HG03097 (cell line): ENCODE measurements around the gene VSIG8.
"Not testable (repeated sequence)": the region's sequence is repeated elsewhere in the genome, so short reads cannot be mapped to it uniquely, and the experiment has no call there.

Experiments used
- ATAC-seq: cut with Tn5 transposase; IDR thresholded peaks from one replicate; pipeline ENCODE4 v1.9.1; 2021; ENCODE audit not compliant: unreplicated experiment, low FRiP score

VSIG8 gene, protein sequence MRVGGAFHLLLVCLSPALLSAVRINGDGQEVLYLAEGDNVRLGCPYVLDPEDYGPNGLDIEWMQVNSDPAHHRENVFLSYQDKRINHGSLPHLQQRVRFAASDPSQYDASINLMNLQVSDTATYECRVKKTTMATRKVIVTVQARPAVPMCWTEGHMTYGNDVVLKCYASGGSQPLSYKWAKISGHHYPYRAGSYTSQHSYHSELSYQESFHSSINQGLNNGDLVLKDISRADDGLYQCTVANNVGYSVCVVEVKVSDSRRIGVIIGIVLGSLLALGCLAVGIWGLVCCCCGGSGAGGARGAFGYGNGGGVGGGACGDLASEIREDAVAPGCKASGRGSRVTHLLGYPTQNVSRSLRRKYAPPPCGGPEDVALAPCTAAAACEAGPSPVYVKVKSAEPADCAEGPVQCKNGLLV

DNA sequence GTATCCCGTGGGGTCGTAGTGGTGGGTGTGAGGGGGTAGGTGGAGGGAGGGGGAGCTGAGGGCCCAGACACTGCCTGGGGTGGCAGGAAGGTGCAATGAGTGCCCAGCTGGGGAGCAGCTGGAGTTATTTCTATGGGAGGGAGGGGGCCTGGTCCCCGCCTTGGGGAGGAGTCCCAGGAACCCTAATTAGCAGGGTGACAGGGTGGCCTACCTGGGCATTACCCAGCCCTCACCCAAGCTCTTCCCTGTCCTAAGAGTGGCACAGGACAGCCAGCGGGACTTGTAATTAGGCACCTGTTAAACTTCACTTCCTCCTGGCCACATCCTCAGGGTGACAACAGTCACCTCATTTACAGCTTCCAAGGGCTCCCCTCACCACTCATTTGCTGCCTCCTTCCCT is at the start of gene VSIG8:
TSS of gene VSIG8 (minus strand) at position 101 of the 400 bp plus-strand sequence. CDS start 136 bp downstream, outside the sequence.
- ATAC-seq = no peak

DNA sequence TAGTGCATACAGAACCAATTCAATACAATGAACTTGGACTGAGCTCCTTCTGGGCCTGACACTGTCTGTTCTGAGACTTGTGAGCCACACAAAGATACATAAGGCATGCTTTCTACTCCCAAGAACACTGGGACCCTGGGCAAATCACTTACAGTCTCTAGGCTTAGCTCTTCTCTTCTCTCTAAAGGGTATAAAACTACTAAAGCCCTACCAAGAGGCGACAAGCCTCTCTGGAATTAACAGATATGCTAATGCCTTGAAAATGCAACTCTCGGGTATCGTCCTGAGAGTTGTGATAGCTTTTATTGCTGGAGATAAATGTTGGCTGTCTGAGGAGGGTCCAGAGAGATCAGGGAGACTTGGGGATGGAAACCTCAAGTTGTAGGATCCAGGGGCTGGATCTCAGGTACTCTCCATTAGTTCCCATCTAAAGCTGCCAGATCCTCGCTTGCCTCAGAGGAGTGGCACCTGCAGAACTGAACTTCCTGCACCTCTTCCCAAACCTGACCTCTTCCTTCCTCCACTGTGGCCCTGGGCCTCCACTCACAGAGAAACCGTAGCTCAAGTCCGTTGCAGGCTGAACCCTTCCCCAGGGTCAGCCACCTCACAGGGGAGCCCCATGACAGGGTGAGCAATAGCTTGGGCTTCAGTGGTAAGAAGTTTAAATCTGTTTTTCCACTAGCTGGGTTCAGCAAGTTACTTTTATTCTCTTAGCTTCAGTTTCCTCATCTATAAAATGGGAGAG is 49.0 kb upstream of the VSIG8 start:
- no peak for ATAC-seq

DNA sequence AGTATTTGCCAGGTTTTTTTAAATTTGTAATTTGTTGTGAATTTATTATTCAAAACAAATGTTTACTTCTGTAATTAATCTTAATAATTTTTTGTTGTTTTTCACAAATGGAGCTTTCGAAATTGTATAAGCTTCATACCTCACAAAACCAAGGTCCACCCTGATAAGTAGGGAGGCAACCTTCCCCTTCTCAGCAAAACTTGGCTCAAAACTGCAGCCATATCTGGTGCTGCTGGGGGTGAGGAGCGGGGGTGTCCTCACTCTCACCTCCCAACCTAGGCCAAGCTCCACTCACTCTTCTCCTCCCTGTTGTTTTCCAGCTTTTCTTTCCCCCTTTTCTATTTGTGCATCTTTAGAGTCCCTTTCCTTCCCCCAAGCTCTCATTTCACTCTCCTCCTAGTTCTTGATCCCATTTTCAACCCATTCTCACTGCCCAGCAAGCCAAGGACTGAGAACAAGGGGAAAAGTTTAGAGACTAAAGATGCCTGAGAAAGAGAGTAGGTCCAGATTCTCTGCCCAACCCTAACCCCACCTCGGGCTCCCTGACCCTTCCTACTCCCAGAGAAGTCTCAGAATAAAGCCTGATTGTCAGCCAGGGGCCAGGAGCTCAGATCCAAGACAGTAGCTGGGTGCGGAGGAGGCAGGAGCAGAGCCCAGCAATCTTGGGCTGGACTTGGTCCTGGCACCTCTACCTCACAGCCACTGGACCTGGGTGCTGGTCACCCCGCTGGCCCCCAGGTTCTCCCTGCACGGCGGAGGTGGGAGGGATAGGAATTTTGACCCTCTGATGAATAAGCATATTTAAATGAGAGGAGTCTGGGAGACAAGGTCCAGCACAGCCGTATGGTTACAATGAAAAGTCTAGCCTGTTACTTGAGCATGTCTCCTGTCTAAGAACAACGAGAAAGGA is 45.8 kb upstream of the VSIG8 start:
- no peak for ATAC-seq

DNA sequence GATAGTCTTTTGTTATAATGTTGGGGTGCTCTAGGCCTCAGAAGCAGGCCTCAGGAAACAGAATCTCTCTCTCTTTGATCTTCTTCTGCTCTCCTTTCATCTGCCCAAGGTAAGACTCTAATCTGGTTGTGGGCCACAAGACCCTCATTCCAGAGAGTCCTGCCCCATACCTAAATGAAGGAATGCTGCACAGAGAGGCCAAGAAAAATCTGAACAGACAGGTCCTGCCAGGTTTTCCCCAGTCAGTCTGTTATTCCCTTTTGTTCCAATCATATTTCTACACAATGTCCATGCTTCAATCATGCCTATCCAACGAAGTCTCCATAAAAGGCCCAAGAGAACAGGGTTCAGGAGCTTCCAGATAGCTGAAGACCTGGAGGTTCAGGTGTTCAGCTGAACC is 44.5 kb upstream of the VSIG8 start:
- ATAC-seq = no peak

DNA sequence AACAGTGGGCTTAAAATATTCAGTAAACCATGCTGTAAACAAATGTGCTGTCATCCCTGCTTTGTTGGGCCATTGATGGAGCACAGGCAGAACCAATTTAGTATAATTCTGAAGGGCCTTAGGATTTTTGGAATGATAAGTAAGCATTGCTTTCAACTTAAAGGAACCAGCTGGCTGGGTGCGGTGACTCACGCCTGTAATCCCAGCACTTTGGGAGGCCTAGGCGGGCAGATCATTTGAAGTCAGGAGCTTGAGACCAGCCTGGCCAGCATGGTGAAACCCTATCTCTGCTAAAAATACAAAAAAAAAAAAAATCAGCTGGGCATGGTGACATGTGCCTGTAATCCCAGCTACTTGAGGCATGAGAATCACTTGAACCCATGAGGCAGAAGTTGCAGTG is 41.6 kb upstream of the VSIG8 start:
- not testable (repeated sequence) for ATAC-seq

DNA sequence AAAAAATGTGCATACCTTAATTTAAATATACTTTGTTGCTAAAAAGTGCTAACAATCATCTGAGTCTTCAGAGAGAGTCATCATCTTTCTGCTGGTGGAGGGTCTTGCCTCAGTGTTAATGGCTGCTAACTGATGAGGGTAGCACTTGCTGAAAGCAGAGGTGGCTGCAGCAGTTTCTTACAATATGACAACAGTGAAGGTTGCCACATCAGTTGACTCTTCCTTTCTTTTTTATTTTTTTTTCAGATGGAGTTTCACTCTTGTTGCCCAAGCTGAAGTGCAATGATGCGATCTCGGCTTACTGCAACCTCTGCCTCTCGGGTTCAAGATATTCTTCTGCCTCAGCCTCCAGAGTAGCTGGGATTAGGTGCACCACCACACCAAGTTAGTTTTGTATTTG is 40.1 kb upstream of the VSIG8 start:
- ATAC-seq = no peak

DNA sequence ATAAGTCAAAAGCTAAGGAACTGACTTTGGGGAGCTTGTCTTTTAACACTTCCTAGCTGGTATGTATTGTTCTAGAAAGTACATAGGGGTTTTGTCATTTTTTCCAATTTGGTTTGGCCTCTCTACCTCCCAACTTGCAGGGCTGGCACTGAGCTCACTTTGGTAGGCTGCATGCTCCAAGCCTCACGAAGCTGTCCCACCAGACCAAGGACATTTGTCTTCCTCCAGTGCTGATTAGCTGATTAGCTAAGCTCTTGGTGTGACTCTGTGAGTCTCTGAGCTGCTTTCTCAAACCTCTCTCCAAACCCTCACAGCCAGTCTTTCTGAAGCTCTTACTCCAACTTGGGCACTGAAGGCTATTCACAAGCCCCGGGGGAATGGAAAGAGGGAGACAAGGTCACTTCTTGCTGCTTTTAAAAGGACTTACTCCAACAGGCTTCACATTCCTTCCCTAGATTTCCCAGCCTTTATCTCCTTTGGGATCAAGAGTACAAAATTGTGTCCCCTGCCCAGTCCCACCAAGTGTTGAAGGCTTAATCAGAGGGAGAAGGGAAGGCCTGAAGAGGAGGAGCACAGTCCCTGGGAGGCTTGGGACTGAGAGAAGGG is 38.4 kb upstream of the VSIG8 start:
- ATAC-seq = no peak

DNA sequence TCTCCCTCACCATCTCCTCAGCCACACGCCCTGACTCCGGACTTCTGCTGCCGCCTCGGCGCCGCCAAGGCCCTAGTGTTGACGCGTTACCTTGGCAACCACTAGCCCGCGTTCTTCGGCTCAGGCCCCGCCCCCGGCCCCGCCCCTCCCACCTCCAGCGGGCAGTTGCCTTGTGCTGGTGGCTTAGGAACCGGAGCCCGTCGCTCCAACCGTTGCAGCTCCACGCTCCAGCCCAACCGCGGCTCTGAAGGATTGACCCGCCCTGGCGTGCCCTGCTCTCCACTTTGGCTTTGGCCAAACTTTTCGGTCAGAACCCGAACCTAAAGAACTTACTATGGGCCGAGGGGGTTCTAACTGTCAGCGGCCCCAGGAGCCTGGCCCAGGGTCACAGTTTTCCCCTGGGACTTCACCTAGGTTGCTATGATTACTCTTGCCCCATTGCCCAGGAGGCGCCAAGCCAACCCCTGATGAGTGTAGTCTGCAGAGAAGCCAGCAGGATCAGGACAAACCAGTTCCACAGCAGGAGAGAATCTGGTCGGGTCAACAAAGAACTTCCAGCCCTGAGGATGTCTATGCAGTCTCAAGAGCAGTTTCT is 37.7 kb upstream of the VSIG8 start, which contains the start of gene CFAP45:
TSS of gene CFAP45 (minus strand) at position 80 of the 595 bp plus-strand sequence. CDS start at position 13, 67 bp downstream.
- ATAC-seq = no peak

DNA sequence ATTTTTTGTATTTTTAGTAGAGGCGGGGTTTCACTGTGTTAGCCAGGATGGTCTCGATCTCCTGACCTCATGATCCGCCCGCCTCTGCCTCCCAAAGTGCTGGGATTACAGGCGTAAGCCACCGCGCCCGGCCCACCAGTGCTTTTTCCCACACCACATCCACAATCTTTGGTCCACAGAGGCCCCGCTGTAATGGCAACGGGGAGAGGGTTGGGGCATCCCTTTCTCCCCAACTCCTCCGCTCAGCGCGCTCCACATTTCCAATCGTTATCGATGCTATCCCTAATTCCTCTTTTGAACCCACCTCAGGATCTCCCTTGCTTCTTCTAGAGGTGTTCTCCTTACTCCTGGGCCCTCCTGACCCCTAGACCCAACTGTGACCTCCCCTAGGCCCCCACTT is 37.2 kb upstream of the VSIG8 start:
- not testable (repeated sequence) for ATAC-seq

DNA sequence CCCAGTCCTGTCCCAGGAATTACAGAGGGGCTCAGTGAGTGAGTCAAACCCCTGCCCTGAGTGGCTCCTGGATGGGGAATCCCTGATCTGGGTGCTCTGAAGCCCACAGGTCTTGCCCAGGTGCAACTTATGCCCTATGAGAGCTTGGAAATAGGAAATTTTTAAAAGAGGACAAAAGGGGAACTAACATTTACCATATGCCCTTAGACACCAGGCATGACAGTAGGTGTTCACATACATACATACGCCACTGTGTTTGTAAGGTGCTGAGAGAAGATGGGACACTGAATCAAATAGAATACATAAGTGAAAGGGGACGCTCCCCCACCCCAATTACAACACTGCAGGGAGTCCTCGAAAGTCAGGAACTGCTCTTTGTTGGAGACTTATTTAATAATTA is 36.1 kb upstream of the VSIG8 start:
- ATAC-seq = no peak

DNA sequence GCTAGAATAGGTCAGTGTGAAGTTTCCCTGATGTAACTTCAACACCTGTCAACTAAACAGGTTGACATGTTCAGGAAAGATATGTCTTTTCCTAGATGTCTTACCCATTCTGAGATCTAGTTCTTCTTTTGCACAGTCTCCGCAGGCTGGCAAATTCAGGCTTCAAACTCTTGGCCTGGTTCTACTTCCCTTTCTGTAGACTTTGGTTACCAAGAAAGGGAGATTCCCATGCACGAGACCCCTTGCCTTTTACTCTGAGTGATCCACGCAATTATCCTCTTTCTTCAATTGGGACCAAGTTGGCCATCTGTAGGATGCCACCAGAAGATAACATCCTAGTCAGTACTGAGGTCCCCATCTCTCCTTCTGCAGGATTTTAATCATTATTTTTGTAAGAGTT is 35.5 kb upstream of the VSIG8 start:
- ATAC-seq = no peak

DNA sequence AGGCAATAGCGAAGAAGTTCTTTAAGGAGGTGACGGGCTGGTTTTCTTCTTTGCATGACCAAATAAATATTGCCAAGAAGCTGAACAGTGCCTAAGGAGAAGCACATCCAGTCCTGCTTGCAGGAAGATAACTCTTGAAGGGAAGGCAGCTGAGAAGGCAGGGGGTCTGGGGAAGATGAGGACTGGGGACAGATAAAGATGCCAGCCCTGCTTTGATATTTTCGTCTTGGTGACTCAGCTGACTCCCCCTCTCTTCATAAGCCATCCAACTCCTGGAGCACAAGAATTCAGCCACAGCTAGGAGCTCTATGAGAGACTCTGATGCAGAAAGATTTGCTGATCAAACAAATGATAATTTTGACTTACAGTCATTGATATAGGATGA is 34.1 kb upstream of the VSIG8 start:
- ATAC-seq = no peak

DNA sequence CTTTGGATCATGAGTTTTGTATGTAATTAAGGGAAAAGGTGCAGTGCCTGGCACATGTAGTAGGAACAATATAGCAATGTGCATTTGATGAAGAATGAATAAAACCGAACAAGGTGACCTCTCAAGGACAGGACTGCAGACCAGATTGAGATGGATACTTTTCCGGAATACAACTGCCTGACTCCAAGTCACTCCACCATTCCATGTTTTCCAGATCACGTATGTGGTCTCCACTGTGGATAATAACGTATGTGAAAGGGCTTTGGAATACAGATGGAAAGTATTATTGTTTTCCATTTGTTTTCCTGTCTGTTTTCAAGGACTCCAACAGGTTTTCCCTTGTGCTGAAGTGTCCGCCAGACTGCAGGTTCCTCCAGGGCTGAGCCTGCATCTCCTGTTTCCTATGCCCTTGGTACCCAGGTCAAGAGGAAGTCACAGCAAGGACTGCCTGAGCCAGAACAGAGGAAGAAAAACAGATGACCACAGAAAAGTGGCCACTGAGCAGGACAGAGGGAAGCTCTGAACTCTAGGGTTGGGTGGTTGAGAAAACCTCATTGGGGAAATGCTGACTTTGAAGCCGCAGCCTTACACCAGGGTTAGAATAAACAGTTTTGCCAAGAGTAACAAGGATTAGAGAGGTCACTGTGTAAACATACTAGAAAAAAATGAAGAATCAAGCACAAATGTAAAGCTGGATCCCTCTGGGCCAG is 33.5 kb upstream of the VSIG8 start:
- ATAC-seq = no peak

DNA sequence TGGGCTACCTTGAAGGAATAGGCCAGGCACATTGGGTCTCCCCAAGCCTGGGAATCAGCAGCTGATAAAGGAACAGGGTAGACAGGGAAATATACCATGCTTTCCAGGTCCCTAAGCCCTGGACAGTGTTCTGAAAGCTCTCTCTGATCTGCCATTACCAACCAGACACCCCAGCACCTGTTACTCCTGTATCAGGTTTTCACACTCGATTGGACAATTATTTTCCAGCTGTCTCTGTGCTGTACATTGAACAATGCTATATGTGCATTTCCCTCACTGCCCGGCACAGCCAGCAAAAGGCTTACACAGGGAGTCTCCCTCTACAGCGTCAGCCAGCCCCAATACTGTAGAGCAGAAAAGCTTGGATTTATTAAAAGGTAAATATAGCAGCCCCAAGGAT is 32.8 kb upstream of the VSIG8 start:
- no peak for ATAC-seq

DNA sequence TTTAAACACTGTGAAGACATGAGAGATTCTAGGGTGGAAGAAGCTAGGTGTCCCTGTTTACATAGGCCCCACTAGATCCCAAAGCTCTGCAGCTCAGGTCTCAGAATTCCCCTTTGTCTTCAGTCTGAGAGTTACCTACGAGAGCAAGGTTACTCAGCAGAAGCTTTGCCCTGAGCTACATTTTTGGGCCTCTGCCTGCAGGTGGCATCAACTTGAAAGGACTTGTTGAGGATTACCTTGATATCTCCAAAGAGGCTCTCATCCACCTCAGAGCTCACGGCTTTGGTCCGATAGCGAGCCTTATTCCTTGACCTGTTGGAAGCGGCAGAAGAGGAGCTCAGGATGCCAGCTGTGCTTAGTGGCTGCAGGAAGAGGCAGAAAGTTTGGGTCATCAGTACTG is 30.5 kb upstream of the VSIG8 start:
- no peak for ATAC-seq

DNA sequence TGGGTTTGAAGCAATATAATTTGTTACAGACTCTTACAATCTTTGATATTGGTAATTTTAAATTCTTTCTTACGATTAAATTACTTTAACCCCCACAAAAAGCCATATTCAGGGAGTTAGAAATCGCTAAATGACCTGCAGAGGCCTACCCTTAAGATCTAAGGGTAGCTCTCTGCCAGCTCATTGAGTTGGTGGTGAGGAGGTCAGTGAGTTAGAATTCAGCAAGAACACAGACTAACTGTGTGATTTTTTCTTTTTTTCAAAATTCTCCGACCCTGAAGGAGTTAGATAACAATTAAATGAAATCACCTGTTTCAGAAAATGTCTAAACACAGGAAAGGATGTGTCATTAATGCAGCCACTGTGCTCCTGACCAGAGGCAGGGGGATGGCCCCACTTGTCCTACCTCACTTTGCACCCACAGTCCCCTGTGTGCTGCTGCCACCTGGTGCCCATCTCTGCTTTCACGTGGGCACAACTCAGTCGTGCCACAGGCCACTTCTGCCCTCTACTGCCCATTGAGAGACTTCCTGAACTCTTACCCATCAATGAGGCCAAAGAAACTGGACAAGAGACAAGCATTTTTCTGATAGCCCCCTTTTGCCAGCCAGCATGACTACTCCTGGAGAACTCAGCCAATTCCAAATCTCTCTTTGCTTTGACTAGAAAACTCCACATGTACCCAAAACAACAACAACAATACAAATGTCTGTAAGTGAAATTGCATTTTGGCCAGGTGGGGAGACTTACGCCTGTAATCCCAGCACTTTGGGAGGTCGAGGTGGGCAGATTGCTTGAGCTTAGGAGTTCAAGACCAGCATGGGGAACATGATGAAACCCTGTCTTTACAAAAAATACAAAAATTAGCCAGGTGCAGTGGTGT is 29.1 kb upstream of the VSIG8 start:
- peak; percentile 74 for ATAC-seq

DNA sequence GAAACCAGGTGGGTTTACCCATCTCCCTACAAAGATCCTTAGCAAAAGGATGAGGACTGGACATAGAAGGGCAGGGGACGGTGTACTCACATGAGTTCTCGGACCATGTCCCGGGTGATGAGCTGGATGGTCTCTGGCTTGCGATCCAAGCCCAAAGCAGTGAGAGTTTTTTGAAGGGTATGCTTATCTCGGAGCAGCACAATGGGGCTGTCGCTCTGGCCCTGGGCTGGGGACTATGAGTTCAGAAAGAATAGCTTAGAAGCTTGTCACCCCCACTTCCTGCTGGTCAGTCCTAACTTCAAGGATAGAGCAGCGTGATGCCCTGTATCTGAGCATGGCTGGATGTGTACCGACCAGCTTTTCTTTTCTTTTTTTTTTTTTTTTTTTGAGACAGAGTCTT is 27.9 kb upstream of the VSIG8 start:
- no peak for ATAC-seq

DNA sequence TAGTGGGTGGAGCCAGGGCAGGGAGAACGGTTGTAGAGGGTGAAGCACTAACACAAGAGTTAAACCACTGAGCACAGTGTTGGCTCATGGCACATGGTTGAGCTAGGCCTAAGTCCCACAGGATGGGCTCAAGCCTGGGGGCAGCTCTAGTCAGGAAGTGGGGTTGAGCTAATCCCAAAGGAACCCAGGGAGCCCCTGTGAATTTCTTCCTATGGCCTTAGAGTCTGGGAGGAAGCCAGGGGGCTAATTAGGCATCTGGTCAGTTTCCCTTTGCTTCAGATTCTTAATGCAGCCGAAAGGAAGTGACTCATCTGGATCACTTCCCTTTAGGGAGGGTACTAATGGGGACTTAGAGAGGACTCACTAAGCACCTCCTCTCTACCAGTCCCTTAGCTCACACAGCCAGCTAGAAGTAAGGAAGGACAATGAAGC is 27.4 kb upstream of the VSIG8 start:
- ATAC-seq = peak; percentile 84
